AG09319 (cell line): ENCODE data around the gene FBXW7.

Experiments used
- DNase-seq: peaks from one replicate; pipeline ENCODE4 v3.0.0-alpha.2; 2010; ENCODE audit warnings: low read depth; ENCODE audit errors: extremely low read depth
- TF ChIP-seq, protein P1 (sequence below): IDR thresholded peaks from 2 replicates; pipeline ENCODE4 v1.5.1; 2011; ENCODE audit warnings: low read depth, mild to moderate bottlenecking, inconsistent platforms, low read length, moderate library complexity

The FBXW7 gene

GRCh38 chr4:152478461-152479237 lies 57.2 kb downstream of the FBXW7 start:
- TF ChIP-seq, protein P1, sequence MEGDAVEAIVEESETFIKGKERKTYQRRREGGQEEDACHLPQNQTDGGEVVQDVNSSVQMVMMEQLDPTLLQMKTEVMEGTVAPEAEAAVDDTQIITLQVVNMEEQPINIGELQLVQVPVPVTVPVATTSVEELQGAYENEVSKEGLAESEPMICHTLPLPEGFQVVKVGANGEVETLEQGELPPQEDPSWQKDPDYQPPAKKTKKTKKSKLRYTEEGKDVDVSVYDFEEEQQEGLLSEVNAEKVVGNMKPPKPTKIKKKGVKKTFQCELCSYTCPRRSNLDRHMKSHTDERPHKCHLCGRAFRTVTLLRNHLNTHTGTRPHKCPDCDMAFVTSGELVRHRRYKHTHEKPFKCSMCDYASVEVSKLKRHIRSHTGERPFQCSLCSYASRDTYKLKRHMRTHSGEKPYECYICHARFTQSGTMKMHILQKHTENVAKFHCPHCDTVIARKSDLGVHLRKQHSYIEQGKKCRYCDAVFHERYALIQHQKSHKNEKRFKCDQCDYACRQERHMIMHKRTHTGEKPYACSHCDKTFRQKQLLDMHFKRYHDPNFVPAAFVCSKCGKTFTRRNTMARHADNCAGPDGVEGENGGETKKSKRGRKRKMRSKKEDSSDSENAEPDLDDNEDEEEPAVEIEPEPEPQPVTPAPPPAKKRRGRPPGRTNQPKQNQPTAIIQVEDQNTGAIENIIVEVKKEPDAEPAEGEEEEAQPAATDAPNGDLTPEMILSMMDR: no peak
- DNase-seq: no peak

GRCh38 chr4:152476796-152477195 lies 59.1 kb downstream of the FBXW7 start:
- TF ChIP-seq, protein P1: no peak
- DNase-seq: no peak

- TF ChIP-seq, protein P1: no peak
- DNase-seq: no peak
Observed at GRCh38 chr4:152471251-152471792, 64.6 kb downstream of the FBXW7 start.

DNA sequence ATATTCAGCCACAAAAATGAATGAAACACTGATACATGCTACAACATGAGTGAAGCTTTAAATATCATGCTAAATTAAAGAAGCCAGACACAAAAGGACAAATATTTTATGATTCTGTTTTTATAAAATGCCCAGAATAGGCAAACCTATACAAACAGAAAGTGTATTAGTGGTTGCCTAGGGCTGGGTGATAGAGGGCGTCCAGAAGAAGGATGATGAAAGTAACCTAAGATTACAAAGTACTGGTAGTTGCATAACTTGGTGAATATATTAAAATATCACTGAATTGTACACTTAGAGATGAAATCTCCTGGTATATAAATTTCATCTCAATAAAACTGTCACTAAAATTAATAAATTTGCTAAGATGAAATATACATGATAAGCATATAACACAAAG lies 67.5 kb downstream of the FBXW7 start:
- TF ChIP-seq, protein P1: no peak
- no peak for DNase-seq

- TF ChIP-seq, protein P1: no peak
- no peak for DNase-seq
Observed at GRCh38 chr4:152467101-152467500, 68.8 kb downstream of the FBXW7 start.

GRCh38 chr4:152464030-152464823 lies 71.7 kb downstream of the FBXW7 start:
- DNase-seq: no peak
- TF ChIP-seq, protein P1: no peak

DNA sequence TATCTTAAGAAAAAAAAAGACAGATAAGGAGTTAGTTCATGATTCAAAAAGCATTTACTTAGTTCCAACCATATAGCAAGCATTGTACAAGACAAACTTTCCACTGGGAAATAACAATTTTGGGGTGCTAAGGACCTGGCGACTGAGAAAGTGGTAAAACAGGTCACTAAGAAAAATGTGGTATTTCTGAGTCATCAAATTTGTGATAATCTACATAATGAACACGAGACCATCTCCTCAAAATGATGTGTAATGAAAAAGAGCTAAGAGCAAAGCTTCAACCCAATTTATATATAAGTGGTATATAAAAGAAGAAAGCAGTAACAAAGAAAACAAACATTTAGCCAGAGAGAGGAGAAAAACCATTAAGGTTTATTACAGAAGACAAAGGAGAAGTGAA lies 72.3 kb downstream of the FBXW7 start:
- no peak for DNase-seq
- TF ChIP-seq, protein P1: no peak
